ENCODE results near the gene MTURN.

MTURN gene

GRCh38 chr7:30136117-30136731, 1.4 kb downstream of the MTURN start:
- no peak for DNase-seq (ENCODE audit: low read depth)

DNA sequence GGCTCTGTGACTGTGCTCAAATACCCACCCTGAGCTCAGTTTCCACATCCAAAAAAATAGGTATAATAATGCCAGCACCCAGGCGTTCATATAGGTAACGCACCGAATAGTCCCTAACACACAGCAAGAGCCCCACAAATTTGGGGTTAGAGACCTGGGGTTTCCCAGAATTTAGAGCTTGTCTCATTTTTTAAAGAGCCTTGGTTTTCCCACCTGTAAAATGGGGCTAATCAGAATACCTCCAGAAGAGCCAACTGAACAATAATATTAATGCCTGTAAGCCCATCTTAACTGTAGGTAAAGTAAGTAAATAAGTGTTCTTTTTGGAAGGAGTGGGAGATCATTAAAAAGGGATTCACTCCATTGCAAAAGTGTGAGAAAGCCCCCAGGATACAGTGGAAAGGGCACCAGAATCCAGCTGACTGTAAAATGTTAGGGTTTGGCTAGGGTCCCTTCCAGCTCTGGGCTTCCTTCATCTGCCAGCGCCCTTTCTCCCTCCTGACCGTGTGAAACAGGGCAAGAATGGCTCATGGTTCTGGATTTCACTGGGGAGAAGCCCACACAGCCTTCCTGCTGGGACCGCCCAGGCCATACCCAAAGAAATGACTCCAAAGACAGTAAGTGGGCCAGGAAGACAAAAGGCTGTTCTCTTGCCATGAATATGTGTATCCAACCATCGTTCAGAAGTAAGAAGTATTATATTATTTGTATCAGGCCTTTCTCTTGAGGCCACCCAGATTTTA, 2.1 kb downstream of the MTURN start:
- DNase-seq (ENCODE audit: low read depth) = no peak

DNA sequence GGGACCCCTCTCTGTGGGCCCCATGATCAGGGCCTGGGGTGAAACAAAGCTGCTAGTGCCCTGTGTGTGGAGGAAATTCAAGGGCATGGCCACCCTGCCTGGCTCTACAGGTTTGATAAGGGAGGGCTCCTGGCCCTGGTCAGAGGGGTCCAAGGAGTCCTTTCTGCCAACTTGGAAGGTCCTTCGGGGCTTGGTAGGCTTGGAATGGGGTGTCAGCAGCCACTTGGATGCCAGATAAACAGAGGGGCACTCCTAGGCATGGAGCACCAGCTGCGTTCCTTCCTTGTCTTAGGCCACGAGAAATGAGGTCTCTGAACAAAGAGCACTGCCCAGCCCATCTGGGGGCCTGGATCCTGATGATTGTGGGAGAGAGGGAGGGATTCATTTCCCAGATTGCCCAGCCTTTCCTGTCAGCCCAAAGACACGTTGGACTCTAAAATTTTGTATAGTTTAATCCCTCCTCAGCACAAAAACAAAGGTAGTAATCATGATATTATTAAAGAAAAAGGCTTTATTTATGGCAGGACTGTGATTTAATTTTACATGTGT, 5.1 kb downstream of the MTURN start:
- no peak for DNase-seq (ENCODE audit: low read depth)

DNA sequence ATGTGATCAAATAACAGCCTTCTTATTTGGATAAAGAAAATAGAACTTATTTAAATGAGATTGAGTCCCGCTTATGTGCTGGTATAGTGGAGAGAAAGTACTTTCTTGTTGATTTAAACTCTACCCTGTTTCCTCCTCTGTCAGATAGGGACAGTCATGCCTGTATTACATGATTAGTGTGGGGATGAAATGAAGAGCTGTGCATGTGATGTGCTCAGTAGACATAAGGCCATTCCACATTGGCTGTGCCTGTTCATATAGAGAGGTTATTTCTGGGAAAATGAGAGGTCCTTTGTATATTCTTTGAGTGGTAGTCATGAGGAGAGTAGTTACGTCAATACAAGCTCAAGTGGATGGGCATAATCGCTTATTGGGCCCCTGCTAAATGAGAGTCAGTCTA, 5.7 kb downstream of the MTURN start:
- no peak for DNase-seq (ENCODE audit: low read depth)

DNA sequence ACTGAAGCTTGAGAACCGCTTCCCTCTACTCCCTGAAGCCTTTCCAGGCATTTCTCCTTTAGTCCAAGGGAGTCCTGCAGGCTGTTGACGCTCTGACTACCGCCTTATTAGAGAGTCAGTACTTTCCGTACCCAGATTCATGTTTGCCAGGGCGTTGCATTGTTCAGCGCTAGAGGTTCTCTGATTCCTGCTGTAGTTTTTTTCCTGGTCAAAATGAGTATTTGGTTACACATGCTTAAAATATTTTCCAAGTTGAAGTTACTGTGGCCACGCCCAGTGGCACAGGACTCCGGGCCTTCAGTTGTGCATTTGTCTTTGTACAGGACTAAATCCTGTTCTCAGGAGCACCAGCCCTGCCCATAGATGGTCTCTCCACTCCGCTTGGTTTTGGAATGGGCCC, 7.9 kb downstream of the MTURN start:
- no peak for DNase-seq (ENCODE audit: low read depth)

GRCh38 chr7:30143748-30144251, 9.0 kb downstream of the MTURN start:
- no peak for DNase-seq (ENCODE audit: low read depth)

- no peak for DNase-seq (ENCODE audit: low read depth)
Measured at GRCh38 chr7:30144657-30145306, 10.0 kb downstream of the MTURN start.

GRCh38 chr7:30145426-30145970, 10.7 kb downstream of the MTURN start:
- DNase-seq (ENCODE audit: low read depth) = no peak

- DNase-seq (ENCODE audit: low read depth) = no peak
Measured at GRCh38 chr7:30146127-30146612, 11.4 kb downstream of the MTURN start.

DNA sequence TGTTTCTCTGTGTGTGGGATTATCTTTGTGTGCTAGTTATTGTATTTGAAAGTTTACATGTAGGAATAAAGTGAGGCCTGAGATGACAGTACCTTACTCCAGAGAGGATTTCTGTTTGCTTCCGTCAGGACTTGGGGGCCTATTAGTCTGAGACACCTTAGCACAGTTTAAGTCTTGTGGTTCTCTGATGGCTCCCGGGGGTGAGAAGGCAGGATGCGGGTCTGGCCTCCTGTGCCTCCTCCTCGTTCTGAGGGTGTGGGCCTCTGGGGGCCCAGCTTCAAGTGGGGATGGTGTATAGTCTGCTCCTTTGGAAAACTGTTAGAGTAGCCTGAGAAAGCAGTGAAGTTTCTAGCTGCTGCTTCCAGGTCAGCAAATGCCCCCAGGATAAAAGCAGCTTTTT, 12.4 kb downstream of the MTURN start:
- DNase-seq (ENCODE audit: low read depth) = no peak

- DNase-seq (ENCODE audit: low read depth) = no peak
Measured at GRCh38 chr7:30147785-30148184, 13.0 kb downstream of the MTURN start.

DNA sequence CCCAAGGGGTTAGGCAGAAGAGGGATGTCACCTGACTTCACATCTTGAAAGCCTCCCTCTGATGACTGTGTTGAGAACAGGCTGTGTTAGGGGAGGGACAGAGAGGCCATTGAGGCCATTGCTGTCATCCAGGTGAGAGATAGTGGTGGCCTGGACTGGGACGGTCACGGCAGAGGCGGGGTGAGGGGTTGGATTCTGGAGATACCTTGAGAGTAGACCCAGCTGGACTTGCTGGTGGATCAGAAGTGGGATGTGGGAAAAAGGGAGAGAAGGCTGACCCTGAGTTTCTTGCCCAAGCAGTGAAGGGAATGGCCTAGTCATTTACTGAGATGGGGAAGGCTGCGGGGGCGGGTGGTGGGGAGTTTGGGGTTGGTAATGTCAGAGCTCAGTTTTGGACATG, 13.6 kb downstream of the MTURN start:
- DNase-seq (ENCODE audit: low read depth) = no peak

GRCh38 chr7:30148951-30149459, 14.2 kb downstream of the MTURN start:
- DNase-seq (ENCODE audit: low read depth) = no peak

DNA sequence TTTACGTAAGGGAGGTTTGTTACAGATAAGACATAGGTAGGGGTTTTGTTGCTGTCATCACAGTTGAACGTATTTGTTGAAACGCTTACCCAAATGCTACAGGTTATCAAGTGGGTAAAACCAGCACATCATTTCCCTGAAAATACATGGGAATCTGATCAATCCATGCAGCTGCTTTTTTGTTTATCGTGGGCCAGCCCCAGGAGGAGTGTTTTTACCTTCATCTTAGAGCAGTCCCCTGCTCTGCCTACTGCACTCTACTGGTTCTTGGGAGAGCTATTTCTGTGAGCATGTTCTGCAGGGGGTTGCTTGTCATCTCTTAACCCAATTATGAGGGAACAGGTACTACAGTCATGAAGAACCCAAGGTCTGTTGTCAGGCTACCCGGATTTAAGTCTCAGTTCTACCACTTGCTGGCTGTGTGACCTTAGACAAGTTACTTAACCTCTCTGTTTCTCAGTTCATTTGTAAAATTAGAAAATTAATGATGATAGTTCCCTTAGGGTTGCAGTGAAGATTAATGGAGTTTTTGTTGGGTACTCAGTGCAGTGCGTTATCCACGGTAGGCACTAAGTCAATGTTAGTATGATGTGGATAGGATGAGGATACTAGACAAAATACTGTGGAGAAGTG, 15.0 kb downstream of the MTURN start:
- no peak for DNase-seq (ENCODE audit: low read depth)

GRCh38 chr7:30150711-30151110, 15.9 kb downstream of the MTURN start:
- no peak for DNase-seq (ENCODE audit: low read depth)

DNA sequence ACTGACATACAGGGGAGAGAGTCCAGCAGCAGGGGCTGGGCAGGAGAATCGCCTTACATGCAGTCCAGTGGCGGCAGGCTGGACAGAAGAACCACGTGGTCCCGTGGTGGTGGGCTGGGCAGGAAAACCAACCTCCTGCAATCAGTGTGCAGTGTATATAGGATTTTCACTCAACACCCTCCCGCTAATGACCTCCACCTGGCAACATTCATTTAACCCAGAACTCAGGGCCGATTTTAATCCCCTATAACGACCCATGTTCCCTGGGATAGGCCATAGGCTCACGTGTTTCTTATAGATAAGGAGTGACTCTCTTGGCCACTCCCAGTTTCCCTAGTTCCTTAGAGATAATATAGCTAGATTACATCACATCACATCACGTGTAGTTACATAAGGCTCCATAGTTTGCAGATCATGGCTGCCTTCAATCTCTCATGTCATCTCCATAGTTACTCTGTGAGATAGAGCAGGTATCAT, 19.4 kb downstream of the MTURN start:
- DNase-seq (ENCODE audit: low read depth) = no peak

DNA sequence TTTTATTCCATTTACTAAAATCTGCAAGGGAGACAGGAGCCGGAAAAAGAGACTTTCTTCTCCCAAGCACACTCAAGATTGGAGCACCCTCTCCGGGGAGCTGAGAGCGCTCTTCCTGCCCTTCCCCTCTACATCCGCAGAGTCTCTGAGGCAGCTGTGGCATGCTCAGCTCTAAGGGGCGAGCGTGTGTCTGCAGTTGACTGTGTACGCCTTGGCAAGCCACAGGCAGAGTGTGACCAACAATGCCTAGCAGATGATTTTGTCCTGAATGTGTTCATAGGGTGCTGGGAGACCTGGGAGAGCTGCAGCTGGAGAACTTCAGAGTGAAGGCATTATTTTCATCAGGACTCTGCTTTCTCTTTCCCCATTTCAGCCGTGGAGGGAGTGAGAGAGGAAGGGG, 20.7 kb downstream of the MTURN start:
- DNase-seq (ENCODE audit: low read depth) = no peak

DNA sequence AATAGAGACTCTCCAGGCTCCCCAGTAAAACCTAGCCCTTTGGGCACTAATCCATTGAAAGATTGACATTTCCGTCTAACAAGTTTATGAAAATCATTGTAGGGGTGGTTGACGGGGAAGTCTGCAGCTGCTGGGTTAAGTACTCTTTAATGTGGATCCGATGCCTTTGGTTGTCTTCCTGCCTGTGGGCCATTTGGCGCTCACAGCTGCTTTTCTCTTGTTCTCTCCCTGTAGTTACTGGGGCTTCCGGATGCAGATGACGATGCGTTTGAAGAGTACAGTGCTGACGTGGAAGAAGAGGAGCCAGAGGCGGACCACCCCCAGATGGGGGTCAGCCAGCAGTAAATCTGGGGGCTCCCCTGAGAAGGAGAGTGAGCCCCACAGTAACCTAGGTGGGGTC, 22.4 kb downstream of the MTURN start:
- no peak for DNase-seq (ENCODE audit: low read depth)

DNA sequence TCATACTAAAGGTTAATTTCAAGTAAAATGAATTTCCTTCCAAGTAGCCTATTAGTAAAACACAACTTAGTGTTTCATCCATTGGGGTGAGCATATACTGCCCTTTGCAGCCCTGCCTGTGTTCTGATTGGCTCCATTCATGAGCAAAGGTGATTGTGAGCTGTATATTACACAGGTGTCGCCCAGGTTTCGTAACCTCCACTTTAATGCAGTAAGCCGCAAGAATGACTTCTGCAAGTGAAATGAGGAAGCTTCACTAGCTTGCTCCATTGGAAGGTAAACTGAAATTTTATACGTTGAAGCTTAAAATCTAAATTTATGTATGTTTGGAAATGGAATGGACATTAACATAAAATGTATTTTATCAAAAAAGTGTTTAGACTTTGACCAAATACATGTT, 24.4 kb downstream of the MTURN start:
- DNase-seq (ENCODE audit: low read depth) = no peak

DNA sequence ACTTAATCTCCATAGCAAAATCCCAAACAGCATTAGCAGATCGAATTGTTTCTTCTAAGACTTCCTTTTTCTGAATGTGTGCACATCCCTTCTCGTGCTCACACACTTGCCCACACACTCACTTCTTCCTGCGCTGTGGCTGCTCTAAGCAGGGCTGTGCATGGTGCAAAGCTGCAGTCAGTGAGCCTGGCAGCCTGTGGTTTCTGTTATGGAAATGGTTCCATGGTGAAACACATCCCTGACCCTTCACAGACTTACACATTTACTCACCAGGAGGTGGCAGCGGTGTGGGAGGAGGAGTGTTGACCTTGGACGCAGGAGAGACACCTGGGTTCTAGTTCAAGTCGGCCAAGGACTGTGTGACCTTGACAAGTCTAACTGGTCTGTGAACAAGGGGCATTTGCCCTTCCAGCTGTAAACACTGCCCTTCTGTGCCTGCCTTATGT, 24.9 kb downstream of the MTURN start:
- DNase-seq (ENCODE audit: low read depth) = no peak

DNA sequence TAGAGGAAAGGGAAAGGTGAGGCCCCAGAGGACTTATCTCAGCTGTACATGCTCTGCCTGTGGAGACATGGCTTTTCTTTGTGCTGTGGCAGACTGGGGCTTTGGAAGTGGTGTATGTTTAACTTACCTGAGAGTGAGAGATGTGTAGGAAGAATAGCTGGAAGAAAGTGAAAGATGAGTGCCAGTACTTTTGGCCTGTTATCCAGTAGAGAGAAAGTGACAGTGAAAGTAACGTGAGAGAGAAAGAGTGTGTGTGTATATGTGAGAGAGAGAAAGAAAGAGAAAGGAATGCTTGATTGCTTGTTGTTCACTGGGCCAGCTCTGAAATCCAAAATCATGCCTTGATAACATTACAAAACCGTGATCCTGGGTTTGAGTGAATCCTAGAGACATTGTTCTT, 25.5 kb downstream of the MTURN start:
- DNase-seq (ENCODE audit: low read depth) = no peak

- no peak for DNase-seq (ENCODE audit: low read depth)
Measured at GRCh38 chr7:30162133-30162532, 27.3 kb downstream of the MTURN start.

Measured in activated T-cell treated with anti-CD3 and anti-CD28 coated beads for 1 hour (primary cell).